Fibroblast of skin of right biceps (primary cell): ENCODE results near the gene SPECC1.
"Not testable (repeated sequence)": the region's sequence is repeated elsewhere in the genome, so short reads cannot be mapped to it uniquely, and the experiment has no call there.

Experiments used
- DNase-seq: peaks from one replicate; pipeline ENCODE4 v3.0.0-alpha.2; 2013

Gene SPECC1

GRCh38 chr17:20351405-20351804 is 342.2 kb downstream of the SPECC1 start:
- DNase-seq: not testable (repeated sequence)

GRCh38 chr17:20352567-20352966 is 343.4 kb downstream of the SPECC1 start:
- not testable (repeated sequence) for DNase-seq

- not testable (repeated sequence) for DNase-seq
Measured at GRCh38 chr17:20363846-20364245, 354.7 kb downstream of the SPECC1 start.
